ENCODE results near the gene FSTL4. TPM values are rescaled to one million over a fixed set of nuclear protein-coding genes. Genes with fewer than 3 reads are reported as not detected.

FSTL4 gene
- total and polyA plus RNA-seq, 2 of the 13 experiments (the other 11 are each of a cell fraction or from before 2014, with no cell fraction given) = 2.1 to 3.0 TPM

DNA sequence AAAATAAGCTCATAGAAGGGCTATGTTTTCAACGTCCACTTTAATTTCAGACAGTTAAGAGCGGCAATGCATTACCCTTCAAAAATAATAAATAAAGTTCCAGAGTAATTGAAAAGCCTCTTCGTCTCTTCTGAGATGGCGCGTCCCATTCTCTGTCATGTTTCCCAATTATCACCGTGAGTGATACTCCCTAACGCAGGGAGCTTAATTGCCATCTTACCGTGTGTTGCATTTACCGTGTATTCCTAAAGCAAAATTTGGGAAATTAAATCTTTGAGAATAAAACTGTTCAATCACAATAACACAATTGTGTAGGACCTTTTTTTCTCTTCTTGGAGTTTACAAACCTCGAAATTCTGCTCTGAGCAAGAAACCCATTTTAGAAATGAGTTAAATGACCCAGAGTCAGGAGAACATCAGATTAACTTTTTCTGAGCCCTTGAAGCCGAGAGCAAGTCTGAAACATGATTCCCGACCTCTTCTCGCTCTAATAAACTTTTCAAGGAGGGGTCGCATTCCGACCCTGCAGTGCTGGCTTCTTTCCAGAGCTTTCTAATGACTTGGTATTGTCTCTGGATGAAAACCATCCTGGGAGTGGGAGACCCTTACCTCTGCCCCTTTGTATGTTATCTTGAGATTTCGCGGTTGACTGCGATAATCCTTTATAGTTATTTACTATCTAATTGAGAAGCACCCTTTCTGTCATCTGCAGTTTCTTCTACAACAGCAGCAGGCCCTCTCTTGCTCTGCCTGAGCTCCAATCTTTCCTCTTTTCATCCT lies 251.5 kb downstream of the FSTL4 start:
- H4K20me1 ChIP-seq (ENCODE audit: insufficient read depth, low read length) = no peaks in the 10 kb centered on the region
- no peak overlapping the region for H2AFZ ChIP-seq (ENCODE audit: low read length)
- no peaks in the 10 kb centered on the region for H3K36me3 ChIP-seq (replicated peaks in 1 of 2; ENCODE audit: control insufficient read depth in 1 of 2, insufficient read depth in 2 of 2, low read length in 2 of 2)
- no peak for DNase-seq (ENCODE audit: low spot score)
- H3K4me2 ChIP-seq (ENCODE audit: low read depth, low read length) = no peak overlapping the region
- H3K9ac ChIP-seq (ENCODE audit: insufficient read depth, low read depth, low read length) = no peak overlapping the region
- ChIA-PET POLR2A (no interaction called here), CTCF (ENCODE audit: low intra/inter-chr PET ratio, low total read pairs) (no interaction called here)
- no peak overlapping the region for H3K27ac ChIP-seq (ENCODE audit: extremely low read length, insufficient read depth, low read length)
- H3K79me2 ChIP-seq (ENCODE audit: insufficient read depth, low read length) = no peaks in the 10 kb centered on the region
- no peak for TF ChIP-seq JUN (CRISPR knock-in tag; IDR thresholded peaks at IDR 0.05)
- TF ChIP-seq ZNF224 (CRISPR knock-in tag; IDR thresholded peaks at IDR 0.05) = no peak
- TF ChIP-seq, protein P1, sequence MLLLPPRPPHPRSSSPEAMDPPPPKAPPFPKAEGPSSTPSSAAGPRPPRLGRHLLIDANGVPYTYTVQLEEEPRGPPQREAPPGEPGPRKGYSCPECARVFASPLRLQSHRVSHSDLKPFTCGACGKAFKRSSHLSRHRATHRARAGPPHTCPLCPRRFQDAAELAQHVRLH (CRISPR knock-in tag; IDR thresholded peaks at IDR 0.05; ENCODE audit: borderline replicate concordance, low read depth) = no peak
- TF ChIP-seq NAIF1 (CRISPR knock-in tag; IDR thresholded peaks at IDR 0.05; ENCODE audit: borderline replicate concordance) = no peak
- TF ChIP-seq ZNF337 (CRISPR knock-in tag; IDR thresholded peaks at IDR 0.05; ENCODE audit: borderline replicate concordance, low read depth) = no peak
- TF ChIP-seq, protein P2, sequence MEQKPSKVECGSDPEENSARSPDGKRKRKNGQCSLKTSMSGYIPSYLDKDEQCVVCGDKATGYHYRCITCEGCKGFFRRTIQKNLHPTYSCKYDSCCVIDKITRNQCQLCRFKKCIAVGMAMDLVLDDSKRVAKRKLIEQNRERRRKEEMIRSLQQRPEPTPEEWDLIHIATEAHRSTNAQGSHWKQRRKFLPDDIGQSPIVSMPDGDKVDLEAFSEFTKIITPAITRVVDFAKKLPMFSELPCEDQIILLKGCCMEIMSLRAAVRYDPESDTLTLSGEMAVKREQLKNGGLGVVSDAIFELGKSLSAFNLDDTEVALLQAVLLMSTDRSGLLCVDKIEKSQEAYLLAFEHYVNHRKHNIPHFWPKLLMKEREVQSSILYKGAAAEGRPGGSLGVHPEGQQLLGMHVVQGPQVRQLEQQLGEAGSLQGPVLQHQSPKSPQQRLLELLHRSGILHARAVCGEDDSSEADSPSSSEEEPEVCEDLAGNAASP (CRISPR knock-in tag; IDR thresholded peaks at IDR 0.05; ENCODE audit: borderline replicate concordance) = no peak
- TF ChIP-seq BRCA1 (CRISPR knock-in tag; IDR thresholded peaks at IDR 0.05) = no peak
- TF ChIP-seq NCOA5 (CRISPR knock-in tag; IDR thresholded peaks at IDR 0.05) = no peak
- TF ChIP-seq, protein P3, sequence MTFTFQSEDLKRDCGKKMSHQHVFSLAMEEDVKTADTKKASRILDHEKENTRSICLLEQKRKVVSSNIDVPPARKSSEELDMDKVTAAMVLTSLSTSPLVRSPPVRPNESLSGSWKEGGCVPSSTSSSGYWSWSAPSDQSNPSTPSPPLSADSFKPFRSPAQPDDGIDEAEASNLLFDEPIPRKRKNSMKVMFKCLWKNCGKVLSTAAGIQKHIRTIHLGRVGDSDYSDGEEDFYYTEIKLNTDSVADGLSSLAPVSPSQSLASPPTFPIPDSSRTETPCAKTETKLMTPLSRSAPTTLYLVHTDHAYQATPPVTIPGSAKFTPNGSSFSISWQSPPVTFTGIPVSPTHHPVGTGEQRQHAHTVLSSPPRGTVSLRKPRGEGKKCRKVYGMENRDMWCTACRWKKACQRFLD (CRISPR knock-in tag; IDR thresholded peaks at IDR 0.05; ENCODE audit: borderline replicate concordance) = no peak
- no peak for TF ChIP-seq SRY (CRISPR knock-in tag; IDR thresholded peaks at IDR 0.05)
- no peak for TF ChIP-seq GATAD1 (CRISPR knock-in tag; IDR thresholded peaks at IDR 0.05)
- TF ChIP-seq HHEX (CRISPR knock-in tag; IDR thresholded peaks at IDR 0.05) = no peak
- TF ChIP-seq, protein P4, sequence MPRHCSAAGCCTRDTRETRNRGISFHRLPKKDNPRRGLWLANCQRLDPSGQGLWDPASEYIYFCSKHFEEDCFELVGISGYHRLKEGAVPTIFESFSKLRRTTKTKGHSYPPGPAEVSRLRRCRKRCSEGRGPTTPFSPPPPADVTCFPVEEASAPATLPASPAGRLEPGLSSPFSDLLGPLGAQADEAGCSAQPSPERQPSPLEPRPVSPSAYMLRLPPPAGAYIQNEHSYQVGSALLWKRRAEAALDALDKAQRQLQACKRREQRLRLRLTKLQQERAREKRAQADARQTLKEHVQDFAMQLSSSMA (CRISPR knock-in tag; IDR thresholded peaks at IDR 0.05) = no peak
- no peak for TF ChIP-seq PLRG1 (conservative IDR thresholded peaks at IDR 0.05)
- WGBS (ENCODE audit: low lambda C conversion rate) = 58% methylated on average over 18 of the region's 18 CpGs
- no peaks in the 10 kb centered on the region for H3K4me1 ChIP-seq (ENCODE audit: insufficient read depth, low read length)
- FAIRE-seq = no peak
- no peak overlapping the region for H3K4me3 ChIP-seq (replicated peaks in 1 of 3; ENCODE audit: insufficient read depth in 1 of 3, low read depth in 2 of 3, low read length in 3 of 3)
- in situ Hi-C loops (cut with HindIII; ENCODE audit: extremely low pct_ligation_motif_present, low pct_unique_long_range_greater_than_20kb) (no loop called here), intact Hi-C loops (cut with micrococcal nuclease; ENCODE audit: unreplicated experiment) (no loop called here)
- no peak for ATAC-seq
- H3K9me3 ChIP-seq (ENCODE audit: low read length) = no peaks in the 10 kb centered on the region
- no TSS peak for BruUV-seq (replicated peaks)
- H3K27me3 ChIP-seq (ENCODE audit: control insufficient read depth in 1 of 2, insufficient read depth in 2 of 2, low read length in 2 of 2) = peaks cover 0 to 23% of the 10 kb centered on the region in 2 experiments; a peak in 1 of 5 replicates

Measured in HepG2 (cell line).